Fibroblast of skin of back (primary cell): ENCODE data around the gene ARAP2.

ENCODE experiments used
- DNase-seq: peaks from one replicate; pipeline ENCODE4 v3.0.0-alpha.2; 2013

ARAP2 gene

DNA sequence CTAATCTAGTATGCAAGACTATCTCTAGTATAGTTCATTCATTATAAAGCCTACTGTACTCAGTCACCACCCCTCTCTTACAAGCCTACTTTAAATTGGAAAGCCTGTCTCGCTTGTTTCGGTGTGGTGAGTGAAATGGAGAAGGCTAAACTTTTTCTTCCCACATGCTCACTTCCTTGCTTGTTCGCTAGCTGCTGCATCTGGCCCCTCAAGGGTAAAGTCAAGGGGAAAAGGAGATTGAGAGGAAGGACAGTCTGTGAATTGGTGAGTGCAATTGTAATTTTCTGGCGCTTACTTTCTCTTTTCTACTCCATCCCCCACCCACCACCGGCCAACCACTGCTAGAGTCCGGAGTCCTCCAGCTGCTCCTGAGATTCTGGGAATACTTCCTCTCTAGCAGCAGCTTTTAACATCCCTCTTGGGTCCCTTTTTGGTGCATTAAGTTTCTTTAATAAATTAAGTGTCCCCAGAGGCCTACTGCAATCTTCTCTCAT is 12.1 kb upstream of the ARAP2 start:
- DNase-seq, result no peak

DNA sequence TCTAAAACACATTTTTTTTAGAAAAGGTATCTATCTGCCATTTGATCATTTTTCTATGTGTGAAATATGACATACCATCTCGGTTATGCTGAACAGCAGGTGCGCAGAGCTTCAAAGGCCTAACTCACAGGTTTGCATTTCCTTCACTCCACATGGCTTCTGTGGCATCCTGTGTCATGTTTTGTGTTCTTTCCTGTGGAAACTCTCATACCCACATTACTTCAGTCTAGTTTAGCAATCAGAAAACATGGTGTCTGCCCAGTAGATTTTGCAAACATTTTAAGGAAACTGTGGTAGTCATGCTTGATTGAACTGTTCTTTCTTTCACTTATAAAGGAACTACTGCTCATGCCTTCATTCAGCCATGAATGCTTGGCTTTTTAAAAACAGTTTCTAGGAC is 11.3 kb upstream of the ARAP2 start:
- no peak for DNase-seq

DNA sequence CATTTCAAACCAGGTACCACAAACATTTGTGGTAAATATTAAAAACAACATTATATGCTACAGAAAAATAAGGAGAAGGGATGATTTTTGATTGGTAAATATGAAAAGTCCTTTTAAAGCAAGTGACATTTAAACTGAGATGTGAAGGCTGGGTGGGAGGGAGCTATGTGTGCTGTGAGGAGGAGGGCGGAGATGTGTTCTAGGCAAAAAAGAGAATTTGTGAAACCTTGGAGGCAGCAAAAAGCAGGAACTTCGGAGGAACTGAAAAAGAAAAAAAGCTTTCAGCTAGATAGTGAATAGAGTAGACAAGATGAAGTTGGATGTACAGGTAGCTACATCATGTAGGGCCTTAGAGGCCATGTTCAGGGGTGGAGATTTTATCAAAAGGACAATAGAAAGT is 10.1 kb upstream of the ARAP2 start:
- no peak for DNase-seq

DNA sequence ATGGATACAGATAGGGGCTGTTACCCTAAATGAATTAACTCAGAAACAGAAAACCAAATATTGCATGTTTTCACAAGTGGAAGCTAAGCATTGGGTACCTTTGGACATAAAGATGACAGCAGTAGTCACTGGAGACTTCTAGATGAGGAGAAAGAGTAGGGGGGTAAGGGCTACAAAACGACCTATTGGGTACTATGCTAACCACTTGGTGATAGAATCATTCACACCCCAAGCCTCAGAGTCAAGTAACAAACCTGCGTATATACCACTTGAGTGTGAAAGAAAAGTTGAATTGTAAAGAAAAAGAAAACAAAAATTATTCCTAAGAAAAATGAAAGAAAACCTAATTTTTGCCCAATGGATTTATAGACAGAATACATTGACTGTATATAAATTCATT is 7.7 kb upstream of the ARAP2 start:
- DNase-seq, result no peak

DNA sequence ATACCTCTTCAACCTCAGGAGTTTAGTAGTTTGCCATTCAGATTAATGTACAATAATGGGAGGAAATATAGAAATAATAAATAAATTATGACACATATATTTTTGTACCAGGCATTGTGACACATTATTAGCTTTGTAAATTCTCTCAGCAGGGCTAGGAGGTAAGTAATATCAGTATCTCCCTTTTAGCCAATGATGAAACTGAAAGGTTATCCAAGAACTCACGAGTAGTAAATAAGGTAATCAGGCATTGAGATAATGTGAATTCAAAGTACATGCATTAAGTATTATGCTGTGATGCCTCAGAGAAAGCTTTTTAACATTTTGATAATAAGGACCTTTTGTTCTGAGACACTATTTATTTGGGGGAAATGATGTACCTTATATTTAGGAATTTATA is 5.3 kb upstream of the ARAP2 start:
- DNase-seq, result no peak

DNA sequence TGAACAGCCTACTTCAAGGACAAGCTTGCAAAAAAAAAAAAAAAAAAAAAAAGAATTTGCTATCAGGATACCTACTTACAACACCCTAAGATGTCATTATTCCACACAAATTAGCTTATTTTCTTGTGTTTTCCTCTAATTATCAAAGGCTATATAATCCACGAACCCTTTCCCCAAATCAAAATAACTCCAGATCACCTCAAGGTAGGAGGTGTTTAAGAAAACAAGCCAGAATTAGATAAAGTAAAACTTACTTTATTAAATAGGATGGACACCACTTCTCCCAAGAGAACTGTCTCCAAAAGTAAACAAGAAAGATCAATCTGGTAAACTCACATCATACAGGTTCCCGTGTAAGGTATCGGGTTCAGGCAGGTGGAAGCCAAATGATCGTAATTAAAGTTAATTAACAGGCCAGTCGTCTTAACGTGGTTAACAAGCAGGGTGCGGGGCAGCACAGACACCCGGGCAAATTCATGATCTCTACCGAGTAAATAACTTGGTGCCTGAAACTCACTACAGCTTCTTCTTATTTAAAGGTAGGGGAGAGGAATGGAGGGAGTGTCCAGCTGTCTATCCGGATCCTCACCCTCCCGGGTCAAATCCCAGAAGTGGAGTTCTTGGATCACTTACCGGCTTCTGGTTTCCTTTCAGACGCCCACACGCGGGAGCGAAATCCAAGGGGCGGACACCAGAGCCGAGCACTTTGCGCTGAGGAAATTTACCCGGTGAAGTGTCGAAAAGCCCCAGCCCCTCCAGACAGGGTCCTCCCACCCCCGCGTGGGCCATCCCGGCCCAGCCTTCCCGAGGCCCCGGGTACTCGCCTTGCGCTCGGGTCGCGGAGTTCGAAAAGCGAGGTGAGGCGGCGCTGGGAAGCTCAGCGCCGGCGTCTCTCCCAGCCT is 708 bp downstream of the ARAP2 start:
- no peak for DNase-seq

DNA sequence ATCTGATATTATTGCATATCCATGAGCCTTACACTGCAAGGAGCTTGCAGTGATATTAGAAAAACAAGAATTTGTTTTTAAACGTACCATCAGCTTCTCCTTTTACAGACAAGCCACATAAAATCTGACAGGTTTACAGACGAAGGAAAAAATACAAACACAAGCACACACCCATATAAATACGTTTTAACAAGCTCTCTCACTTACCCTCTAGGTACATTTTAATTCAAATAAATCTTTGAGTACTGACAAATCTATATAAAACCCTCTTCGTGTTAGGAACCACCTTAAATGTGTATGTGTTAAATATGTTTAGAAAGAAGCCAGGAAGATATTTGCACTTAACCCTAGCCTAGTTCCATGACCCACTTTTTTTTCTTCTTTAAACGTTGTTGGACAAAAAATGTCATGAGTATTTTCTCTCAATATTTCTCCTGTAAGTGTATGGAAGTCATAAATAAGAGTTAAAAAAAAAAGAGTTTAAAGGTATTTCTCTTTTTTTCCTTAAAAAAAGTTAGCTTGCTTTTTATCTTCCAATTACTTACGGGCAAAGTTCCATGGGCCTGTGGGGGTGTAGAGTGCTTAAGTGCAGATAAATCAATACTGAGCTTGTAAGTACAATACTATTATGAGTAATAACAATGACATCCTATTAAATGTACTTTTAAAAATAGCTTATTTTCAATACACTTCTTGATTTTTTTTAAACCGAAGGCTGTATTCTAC is 1.5 kb downstream of the ARAP2 start:
- no peak for DNase-seq

DNA sequence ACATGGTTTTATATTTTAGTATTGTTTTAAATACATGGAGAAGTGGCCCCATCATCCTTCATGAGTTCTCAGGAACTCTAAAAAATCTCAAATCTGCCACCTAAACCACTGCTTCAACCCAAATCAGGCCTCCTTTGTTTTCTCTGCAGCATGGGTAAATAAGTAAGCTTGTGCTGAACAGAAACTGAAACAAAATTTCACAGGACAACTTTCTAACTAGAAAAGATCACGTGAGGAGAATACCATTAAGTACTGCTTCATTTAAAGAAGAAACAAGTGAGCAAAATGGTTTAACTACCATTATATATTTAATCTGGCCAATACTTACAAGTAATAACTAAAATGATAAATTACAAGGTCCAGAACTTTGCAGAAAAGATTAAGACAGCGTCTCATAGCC is 2.5 kb downstream of the ARAP2 start:
- DNase-seq, result no peak

DNA sequence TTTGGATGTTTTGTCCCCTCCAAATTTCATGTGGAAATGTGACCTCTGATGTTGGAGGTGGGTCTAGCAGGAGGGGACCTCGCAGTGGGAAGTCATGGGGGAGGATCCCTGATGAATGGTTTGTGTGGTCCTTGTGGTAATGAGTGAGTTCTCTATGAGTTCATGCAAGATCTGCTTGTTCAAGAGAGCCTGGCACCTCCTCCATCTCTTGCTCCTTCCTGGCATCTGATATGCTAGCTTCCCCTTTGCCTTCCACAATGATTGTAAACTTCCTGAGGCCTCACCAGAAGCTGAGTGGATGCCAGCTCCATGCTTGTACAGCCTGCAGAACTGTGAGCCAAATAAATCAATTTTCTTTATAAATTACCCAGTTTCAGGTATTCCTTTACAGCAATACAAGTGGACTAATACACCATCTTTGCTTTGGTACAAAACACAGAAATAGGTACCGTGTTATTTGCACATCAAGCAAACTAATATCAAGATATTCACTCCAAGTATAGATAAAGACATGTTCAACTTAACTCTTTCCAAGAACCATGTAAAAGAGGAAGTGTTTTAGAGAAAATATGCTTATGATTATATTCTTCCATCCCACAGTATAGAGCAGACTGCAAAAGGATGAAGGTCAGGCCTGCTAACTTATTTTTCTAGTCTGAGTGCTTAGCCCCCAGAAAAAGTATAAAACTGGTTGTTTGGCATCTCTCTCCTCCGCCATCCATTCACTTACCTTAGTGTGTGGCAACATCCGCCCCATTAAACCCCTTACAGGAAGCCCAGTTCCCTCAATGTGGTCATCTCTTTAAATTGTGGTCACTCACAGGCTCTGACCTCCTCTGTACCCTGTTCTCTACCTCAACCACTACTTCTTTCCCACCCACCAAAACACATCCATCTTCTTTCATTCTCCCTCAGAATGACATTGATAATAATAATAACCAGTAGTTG is 6.7 kb downstream of the ARAP2 start:
- no peak for DNase-seq

DNA sequence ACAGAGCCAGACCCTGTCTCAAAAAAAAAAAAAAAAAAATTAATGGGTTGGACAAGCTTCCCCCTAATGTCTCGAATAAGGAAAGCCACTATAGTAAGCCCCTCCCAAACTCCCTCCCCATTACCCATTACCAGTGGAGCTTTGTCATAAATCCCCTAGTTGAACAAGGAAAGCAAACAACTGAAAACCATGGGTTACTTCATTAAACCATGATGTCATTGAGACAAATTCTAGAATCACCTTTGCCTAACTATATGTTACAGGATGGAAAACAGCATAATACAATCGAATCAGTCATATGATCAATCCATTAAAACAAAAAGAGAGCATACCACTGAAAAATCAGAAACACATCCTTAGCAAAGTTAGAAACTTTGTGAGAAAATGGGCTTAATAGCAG is 8.2 kb downstream of the ARAP2 start:
- no peak for DNase-seq

DNA sequence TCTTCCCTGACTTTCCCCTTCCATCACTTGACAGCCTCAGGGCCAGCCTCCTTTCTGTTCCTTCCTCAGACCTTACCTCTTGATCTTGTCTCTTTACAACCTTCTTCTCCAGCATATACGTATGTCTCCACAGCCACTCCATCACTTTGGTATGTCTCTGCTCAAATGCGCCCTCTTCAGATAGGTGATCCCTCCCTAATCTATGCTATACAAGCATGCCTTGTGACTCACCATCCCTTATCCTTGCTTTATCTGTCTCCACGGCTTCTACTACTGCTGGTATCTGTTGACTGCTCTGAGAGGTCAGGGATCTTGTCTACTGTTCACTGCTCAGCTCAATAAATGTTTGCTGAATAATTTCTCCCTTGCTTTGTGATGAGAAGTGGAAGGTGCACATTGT is 9.0 kb downstream of the ARAP2 start:
- peak; percentile 30 for DNase-seq

DNA sequence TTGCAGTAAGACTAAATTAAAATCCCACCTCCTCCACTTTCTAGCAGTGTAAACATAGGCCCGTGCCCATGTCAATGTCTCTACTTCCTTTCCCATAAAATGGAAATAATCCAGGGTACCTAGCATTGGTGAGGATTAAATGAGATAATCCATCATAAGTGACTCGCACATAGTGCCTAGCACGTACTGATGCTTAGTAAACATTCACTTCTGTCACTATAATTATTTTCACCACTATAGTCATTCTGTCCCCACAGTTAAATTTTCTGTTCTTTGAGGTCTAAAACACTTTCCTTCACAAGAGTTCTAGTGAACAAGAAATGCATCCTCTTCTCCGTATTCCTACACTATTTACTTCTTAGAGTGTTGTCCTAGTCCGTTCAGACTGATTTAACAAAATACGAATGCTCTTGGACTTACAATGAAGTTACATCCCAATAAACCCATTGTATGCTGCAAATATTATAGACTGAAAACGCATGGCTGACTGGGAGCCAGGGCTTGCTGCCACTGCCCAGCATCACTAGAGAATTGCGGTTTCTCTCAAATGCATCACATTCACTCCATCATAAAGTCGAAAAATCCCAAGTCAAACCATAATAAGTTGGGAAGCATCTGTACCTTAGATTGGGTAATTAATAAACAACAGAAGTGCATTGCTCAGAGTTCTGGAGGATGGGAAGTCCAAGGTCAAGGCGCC is 10.6 kb downstream of the ARAP2 start:
- no peak for DNase-seq

DNA sequence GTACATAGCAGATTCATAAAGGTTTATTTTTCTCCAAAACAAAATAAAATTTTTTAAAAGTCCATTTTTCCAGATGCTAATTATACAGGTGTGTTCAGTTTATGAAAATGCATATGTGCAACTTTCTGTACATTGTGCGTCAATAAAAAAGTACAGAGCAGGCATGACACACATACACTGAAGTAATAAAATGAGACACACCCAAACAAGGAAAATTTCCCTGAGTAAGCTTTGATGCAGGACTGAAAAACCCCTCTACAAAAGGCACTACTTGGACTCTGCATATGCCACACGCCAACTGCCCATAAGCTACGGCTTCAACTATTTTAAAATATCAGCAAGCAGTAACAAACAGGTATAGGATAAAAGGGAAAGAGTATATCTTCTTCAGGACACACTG is 13.8 kb downstream of the ARAP2 start:
- no peak for DNase-seq

DNA sequence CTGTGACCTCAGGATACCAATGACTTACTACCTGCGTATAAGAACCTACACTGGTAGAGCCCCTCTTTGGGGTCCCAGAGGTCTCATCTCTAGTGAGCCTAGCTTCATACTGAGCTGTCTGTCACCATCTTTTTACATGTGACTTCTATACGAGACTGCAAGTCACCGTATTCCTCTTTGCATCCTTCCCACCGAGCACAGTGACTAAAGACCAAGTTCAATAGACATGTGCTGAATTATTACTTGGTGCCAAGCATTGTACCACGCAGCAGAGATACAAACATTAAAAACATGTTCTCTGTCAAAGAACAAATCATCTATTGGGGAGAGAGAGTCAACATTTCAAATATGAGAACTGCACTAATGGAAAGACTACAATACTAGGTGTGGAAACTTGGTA is 16.4 kb downstream of the ARAP2 start:
- no peak for DNase-seq

DNA sequence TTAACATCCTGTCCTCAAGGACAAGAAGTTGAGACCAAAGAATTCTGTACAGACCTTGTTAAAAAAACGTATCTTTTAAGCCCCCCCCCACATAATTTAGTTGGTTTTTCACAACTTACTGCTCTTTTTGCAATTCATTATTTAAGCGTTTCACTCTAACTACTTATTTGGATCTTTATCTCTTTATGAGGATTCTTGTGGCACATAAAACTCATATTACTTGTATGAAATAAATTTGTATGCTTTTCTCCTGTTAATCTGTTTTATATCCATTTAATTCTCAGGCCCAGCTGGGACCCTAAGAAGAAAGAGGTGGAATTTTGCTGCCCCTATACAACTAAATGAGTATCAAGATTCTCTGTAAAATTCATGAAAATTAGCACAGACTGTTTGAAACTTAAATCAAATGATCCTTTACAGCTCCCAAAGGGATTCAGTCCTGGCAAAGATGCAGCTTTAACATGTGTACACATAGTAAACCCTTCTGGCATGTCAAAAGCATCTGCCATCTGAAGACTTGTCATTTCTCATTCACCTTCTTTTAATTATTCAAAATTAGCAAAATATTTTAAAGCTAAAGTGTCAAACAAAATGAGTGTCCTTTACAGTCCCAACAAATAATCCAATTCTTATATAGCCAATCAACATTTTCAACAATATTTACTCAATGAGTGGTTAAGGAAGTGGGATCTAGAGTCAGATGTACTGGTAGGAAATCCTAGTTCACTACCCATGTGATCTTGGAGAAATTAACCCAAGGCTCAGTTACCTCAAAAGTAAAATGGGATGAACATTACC is 17.7 kb downstream of the ARAP2 start:
- DNase-seq, result no peak

DNA sequence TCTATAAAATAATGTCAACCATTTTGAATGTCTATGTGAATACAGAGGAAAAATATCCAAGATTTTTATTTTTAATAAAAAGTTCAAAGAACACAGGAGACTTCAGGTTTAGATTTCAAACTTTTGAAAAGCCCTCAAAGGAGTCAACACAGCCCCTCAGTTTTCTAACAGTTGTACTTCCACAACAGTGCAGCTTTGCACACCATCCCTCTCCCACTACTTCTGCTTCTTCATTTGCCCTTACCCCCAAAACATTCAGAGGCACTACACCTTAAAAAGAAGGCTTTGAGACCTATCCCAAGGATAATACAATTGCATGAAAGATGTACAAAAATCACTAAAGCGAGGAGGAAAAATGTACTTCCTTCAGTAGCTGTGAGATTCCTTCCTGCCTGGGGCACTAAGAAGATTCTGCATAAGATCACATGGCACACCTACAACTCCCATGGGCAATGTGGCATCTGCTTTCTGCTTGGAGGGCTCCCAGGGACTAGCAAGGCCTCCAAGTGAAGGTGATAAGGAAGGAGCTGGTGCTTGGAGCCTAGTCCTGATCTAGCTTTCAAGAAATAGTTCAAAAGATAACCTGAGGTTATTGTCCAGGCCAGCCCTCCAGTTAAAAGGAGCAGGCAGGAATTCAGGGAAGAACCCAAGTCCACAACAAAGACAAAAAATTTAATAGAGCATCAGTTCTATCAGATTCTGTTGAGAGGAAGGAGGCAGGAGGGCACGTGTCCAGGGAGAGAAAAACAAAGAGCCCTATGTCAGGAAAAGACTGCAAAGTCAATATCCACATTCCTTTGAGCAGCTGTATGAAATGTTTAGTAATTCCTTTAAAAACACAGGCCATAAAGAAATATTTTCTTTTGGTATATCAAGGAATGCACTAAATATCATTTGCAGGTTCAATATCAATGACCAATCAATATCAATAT is 19.1 kb downstream of the ARAP2 start:
- DNase-seq, result peak; percentile 5

DNA sequence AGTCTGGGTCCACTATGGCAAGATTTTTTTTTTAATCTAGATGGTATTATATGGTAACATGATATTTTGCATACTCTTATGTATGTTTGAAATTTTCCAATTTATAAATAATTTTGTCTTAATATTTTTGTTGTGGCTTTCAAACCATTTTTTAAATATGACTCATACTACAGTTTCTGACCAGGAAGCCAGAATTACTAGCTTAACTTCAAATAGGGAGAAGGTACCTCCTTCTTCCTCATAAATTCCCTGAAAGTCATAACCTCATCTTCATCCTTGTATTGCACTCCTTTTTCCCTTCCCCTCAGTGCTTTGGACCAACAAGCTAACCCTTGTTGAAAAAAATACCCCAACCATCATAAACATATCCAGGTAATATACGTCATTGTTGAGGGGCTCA is 21.6 kb downstream of the ARAP2 start:
- DNase-seq, result peak; percentile 28

DNA sequence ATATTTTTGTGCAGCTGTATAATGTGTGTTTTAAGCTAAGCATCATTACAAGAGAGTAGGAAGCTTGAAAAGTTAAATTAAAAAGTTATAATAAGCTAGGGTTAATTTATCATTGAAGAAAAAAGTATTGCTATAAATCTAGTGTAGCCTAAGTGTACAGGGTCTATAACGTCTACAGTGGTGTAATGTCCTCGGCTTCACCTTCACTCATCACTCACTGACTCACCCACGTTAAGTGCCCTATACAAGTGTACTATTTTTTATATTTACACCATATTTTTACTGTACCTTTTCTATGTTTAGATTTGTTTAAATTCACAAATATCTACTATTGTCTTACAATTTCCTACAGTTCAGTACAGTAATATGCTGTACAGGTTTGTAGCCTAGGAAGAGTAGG is 23.5 kb downstream of the ARAP2 start:
- DNase-seq, result no peak

DNA sequence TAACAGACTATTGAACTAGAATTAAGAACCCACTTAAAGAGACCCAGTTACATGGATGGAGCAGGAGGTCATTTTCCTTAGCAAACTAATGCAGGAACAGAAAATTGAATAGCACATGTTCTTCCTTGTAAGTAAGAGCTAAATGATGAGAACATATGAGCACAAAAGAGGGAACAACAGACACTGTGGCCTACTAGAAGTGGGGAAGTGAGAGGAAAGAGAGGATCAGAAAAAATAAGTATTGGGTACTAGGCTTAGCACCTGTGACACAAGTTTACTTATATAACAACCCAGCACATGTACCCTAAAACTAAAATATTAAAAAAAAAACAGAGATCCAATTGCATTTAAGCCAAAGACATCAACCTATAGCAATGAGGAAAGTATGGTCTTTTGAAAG is 26.2 kb downstream of the ARAP2 start:
- no peak for DNase-seq

DNA sequence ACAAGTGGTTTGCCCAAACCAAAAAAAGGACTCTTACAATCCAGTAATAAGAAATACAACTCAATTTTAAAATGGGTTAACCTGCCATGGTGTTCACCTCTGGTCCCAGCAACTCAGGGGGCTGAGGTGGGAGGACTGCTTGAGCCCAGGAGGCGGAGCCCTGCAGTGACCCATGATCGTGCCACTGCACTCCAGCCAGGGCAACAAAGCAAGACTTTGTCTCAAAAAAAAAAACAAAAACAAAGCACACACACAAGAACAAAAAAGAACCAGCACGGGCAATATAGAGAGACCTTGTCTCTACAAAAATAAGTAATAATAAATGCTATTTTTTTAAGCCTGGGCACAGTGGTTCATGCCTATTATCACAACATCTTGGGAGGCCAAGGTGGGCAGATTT is 28.7 kb downstream of the ARAP2 start:
- DNase-seq, result no peak
